Epithelial cell of proximal tubule (primary cell): Measurements from ENCODE around the gene SBF1. TPM values are rescaled to one million over a fixed set of nuclear protein-coding genes. Genes with fewer than 3 reads are reported as not detected.
A peak's percentile ranks its signal among the peaks of the same experiment; 100 is the strongest.
"Not testable (repeated sequence)": the region's sequence is repeated elsewhere in the genome, so short reads cannot be mapped to it uniquely, and the experiment has no call there.

Experiments
- DNase-seq: peaks from one replicate; pipeline ENCODE4 v3.0.0-alpha.2; 2011; ENCODE audit warnings: low read depth
- H3K4me3 ChIP-seq: 2 replicates; pipeline ENCODE4 v1.5.1; 2011; ENCODE audit warnings: low read depth, mild to moderate bottlenecking, low read length
- total RNA-seq: library from RNA; depleted of rRNA; stranded (reverse); fragments of >200 nt; gene quantifications from 2 replicates; pipeline ENCODE4 v1.2.3, GENCODE V29; 2015
- TF ChIP-seq, protein P1 (sequence below): conservative IDR thresholded peaks from 2 replicates; pipeline ENCODE4 v1.5.1; 2012; ENCODE audit warnings: low read depth, mild to moderate bottlenecking, low read length

Gene SBF1
- total RNA-seq, 1 donor from 2014 or later, result 56.6 TPM

DNA sequence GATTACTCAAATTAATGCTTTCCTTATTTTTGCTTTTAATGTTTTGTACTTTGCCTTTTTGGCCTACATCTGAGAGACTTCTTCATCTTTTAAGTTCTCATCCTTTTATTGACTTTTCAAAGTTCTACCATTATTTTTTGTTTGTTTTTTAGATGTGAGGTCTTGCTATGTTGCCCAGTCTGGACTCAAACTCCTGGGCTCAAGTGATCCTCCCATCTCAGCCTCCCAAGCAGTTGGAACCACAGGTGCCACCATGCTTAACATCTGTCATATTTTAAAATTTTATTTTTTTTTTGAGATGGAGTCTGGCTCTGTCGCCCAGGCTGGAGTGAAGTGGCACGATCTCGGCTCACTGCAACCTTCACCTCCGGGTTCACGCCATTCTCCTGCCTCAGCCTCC lies 73.9 kb downstream of the SBF1 start:
- no peak overlapping the region for H3K4me3 ChIP-seq
- no peak for DNase-seq
- TF ChIP-seq, protein P1, sequence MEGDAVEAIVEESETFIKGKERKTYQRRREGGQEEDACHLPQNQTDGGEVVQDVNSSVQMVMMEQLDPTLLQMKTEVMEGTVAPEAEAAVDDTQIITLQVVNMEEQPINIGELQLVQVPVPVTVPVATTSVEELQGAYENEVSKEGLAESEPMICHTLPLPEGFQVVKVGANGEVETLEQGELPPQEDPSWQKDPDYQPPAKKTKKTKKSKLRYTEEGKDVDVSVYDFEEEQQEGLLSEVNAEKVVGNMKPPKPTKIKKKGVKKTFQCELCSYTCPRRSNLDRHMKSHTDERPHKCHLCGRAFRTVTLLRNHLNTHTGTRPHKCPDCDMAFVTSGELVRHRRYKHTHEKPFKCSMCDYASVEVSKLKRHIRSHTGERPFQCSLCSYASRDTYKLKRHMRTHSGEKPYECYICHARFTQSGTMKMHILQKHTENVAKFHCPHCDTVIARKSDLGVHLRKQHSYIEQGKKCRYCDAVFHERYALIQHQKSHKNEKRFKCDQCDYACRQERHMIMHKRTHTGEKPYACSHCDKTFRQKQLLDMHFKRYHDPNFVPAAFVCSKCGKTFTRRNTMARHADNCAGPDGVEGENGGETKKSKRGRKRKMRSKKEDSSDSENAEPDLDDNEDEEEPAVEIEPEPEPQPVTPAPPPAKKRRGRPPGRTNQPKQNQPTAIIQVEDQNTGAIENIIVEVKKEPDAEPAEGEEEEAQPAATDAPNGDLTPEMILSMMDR, result no peak

DNA sequence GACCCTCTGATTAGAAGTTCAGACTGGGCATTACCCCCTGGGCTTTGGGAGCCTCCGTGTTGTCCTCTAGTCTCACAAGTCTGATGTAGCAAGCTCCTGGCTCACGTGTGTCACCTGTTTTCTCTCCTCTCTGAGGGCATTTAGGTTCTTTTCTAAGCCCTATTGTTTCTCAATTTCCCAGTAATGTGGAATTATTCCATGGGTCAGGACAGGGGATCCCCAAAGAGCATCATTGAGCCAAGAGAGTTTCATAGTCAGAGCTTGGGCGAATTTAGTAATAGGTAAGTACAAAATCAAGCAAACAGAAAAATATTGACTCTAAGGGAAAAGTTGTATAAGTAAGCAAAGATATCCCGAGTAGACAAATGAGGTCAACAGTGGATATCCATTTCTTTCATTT lies 74.4 kb downstream of the SBF1 start:
- TF ChIP-seq, protein P1, result no peak
- DNase-seq, result no peak

DNA sequence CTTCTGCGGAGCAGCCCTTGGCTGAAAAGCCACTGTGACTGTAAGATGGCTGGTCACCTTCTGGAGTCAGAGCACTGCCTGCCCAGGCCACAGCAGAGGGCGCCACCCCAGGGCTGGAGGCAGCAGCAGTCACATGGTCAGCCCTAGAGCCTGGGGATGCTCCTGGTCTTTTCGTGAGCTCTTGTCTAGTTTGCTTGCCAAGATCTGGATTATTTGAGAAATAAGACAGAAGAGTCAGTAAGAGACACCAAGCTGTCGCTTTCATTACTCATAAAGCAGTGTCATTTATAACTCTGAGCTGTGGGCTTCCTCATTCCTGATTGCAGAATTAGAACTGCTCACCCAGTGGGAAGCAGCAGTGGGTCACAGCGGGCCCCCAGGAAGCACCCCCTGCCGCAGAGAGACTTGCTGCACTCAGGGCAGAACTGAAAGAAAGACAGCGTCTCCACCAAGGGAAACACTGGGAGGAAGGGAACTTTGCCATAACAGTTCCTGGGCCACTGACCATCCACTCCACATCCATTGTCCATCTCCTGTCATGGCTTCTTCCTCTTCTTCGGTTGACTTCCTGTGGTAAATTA lies 75.0 kb downstream of the SBF1 start:
- no peak overlapping the region for H3K4me3 ChIP-seq
- TF ChIP-seq, protein P1, result peak; percentile 59
- DNase-seq, result no peak

More for the DNA sequence above, 74.4 kb downstream of the SBF1 start:
- no peak overlapping the region for H3K4me3 ChIP-seq

DNA sequence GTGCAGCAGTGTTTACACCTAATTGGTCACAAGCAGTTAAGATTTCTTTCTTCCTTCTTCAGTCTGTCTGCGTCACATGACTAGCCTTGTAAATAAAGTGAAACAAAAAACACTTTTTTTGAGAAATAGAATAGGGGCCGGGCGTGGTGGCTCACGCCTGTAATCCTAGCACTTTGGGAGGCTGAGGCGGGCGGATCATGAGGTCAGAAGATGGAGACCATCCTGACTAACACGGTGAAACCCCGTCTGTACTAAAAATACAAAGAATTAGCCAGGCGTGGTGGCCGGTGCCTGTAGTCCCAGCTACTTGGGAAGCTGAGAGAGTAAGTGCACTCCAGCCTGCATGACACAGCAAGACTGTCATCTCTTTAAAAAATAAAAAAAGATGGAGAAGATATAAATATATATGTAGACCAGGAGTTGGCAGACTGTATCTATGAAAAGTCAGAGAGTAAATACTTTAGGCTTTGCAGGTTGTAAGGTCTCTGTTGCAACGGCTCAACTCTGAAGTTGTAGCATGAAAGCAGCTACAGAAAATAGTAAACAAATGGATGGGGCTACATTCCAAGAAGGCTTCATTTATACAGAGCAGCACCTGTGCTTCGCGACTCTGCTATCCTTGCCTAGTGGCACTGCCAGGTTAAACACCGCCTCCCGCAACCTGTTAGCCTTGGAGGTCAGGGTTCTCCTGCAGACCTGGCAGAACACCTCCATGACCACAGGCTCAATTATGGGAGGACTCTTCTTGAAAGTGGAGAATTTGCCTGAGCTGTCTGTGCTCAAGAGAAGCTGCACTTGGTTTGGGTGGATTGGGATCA lies 75.8 kb downstream of the SBF1 start:
- no peak for DNase-seq
- TF ChIP-seq, protein P1, result no peak
- no peak overlapping the region for H3K4me3 ChIP-seq

DNA sequence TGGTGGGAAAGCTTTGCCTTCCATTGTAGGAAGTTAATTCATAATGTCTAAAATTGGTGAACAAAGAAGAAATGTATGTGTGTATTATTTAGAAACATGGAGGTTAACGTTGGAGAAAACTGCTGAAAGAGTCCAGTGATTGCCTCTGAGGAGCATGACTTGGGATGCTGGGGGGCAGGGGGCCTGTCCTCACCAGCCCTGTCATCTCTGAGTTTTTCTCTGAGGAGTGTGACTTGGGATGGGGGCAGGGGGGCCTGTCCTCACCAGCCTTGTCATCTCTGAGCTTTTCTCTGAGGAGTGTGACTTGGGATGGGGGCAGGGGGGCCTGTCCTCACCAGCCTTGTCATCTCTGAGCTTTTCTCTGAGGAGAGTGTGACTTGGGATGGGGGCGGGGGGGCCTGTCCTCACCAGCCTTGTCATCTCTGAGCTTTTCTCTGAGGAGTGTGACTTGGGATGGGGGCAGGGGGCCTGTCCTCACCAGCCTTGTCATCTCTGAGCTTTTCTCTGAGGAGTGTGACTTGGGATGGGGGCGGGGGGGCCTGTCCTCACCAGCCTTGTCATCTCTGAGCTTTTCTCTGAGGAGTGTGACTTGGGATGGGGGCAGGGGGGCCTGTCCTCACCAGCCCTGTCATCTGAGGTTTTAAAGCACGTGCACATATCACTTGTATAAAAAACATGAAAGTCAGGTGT lies 77.3 kb downstream of the SBF1 start:
- not testable (repeated sequence) for DNase-seq

DNA sequence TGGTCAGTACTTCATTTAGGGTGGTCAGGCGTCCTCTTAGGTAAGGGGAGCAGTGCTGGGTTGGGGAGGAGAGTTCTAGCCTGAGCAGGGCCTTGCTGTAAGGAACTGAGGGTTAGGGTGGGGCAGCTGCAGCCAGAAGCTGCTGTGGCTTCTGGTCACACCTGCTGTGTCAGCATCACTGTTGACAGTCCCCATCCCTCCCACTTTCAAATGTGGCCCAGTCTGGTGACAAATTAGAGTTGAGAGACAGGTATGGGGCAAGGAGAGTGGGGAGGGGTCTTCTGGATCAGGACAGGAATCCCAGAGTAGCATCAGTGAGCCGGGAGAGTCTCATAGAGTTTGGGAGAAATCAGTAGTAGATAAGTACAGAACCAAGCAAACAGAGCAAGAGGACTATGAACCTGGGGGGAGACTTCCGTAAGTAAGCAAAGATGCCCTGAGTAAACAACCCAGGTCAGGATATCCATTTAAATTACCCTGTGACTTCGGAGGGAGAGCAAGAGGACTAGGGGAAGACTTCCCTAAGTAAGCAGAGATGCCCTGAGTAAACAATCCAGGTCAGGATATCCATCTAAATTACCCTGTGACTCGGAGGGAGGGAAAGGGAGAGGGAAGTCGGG lies 78.0 kb downstream of the SBF1 start:
- DNase-seq, result no peak
- TF ChIP-seq, protein P1, result no peak
- no peak overlapping the region for H3K4me3 ChIP-seq

More for the DNA sequence above, 77.3 kb downstream of the SBF1 start:
- not testable (repeated sequence) for H3K4me3 ChIP-seq

Other genes with a start within 250 kb of the SBF1 start
- gene TUBGCP6, start 230.0 kb downstream of the SBF1 start, total RNA-seq, result 19.8 and 26.1 TPM in 2 replicates
- gene HDAC10, start 223.8 kb downstream of the SBF1 start, total RNA-seq, result 18.8 and 40.6 TPM in 2 replicates
- 33.9 and 56.0 TPM in 2 replicates for gene MAPK12, start 213.4 kb downstream of the SBF1 start, total RNA-seq
- 5.4 and 8.4 TPM in 2 replicates for gene MAPK11, start 204.7 kb downstream of the SBF1 start, total RNA-seq
- 113 and 177 TPM in 2 replicates for gene PLXNB2, start 167.4 kb downstream of the SBF1 start, total RNA-seq
- gene DENND6B, start 148.0 kb downstream of the SBF1 start, total RNA-seq, result 1.2 and 4.4 TPM in 2 replicates
- 35.7 and 49.3 TPM in 2 replicates for gene PPP6R2, start 131.7 kb downstream of the SBF1 start, total RNA-seq
- 3.9 and 4.4 TPM in 2 replicates for gene ADM2, start 6.5 kb upstream of the SBF1 start, total RNA-seq
- gene MIOX, start 11.8 kb upstream of the SBF1 start, total RNA-seq, result not detected in 2 replicates
- gene LMF2, start 32.7 kb upstream of the SBF1 start, total RNA-seq, result 69.2 and 83.3 TPM in 2 replicates
- 69.3 and 81.5 TPM in 2 replicates for gene NCAPH2, start 33.2 kb upstream of the SBF1 start, total RNA-seq
- 1.4 TPM in 1 of 2 replicates, not detected in the other for gene SCO2, start 50.6 kb upstream of the SBF1 start, total RNA-seq
- 7.6 and 13.1 TPM in 2 replicates for gene TYMP, start 55.0 kb upstream of the SBF1 start, total RNA-seq
- gene KLHDC7B, start 70.9 kb upstream of the SBF1 start, total RNA-seq, result 0.07 TPM in 1 of 2 replicates, not detected in the other
- 1.0 TPM in 1 of 2 replicates, not detected in the other for gene SYCE3, start 87.9 kb upstream of the SBF1 start, total RNA-seq
- gene CPT1B, start 103.4 kb upstream of the SBF1 start, total RNA-seq, result 1.2 and 4.0 TPM in 2 replicates
- 29.5 and 50.4 TPM in 2 replicates for gene CHKB, start 107.8 kb upstream of the SBF1 start, total RNA-seq
- gene MAPK8IP2, start 125.8 kb upstream of the SBF1 start, total RNA-seq, result 0.23 and 0.43 TPM in 2 replicates
- gene ARSA, start 153.1 kb upstream of the SBF1 start, total RNA-seq, result 25.5 and 58.5 TPM in 2 replicates
- 1.4 and 3.6 TPM in 2 replicates for gene SHANK3, start 197.8 kb upstream of the SBF1 start, total RNA-seq